Effector CD8-positive, alpha-beta T cell (primary cell): ENCODE measurements around the gene ALKBH5.

Experiments
- DNase-seq: peaks from one replicate; lab custom pipeline; 2025; lab: John Stamatoyannopoulos, UW

ALKBH5 gene

DNA sequence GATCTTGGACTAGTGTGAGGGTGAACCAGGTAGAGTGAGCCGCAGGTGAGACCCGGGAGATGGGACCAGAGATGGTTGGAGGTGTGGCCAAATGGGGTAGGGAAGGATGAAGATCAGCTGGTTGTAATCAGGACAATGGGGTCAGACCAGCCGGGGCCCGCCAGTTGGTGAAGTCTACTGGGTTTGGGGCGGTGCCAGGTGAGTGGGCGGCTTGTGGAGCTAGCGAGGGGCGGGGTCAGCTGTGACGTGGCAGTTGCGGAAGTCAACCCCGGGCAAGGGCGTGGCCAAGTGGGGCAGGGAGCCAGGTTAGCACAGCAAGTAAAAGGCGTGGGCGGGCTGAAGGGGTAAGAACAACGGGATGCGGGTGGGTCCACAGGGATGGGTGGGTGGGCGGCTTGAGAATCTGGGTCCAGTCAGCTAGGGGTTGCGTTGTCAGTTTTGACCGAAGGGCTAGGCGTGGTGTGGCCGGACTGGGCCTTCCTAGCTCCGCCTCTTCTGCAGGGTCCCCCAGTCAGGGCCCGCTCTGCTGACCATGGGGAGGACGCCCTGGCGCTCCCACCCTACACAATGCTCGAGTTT lies 25.5 kb upstream of the ALKBH5 start:
- DNase-seq: peak; percentile 83

GRCh38 chr17:18159551-18160120 lies 24.0 kb upstream of the ALKBH5 start:
- DNase-seq: no peak

DNA sequence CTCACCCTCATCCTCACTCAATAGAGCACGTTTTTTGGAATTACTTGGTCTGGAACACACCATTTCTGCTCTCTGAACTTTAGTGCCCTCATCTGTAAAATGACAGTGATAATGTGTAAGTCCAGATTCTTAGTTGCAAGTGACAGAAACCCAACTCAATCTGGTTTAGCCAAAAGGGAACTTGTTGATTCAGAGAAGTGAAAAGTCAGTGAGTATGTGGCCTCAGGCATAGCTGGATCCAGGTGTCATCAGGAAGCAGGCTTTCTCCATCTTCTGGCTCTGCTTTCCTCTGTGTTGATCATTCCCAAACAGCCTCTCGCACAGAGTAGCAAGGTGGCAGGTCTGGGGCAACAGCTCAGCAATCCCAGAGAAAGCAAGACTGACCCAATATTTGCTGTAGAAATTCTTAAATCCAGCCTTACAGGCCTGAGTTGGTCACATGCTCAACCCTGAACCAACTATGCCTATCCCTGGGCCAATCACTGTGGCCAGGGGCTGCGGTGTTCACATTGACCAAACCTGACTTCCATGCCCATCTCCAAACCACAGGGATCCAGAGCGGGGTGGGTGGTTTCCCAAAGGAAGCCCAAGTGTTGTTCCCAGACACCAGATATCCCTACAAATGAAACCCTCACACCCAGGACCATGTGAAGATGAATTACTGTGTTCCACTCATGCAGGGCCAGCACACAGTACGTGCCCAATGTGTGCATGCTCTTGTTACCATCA lies 23.3 kb upstream of the ALKBH5 start:
- no peak for DNase-seq

DNA sequence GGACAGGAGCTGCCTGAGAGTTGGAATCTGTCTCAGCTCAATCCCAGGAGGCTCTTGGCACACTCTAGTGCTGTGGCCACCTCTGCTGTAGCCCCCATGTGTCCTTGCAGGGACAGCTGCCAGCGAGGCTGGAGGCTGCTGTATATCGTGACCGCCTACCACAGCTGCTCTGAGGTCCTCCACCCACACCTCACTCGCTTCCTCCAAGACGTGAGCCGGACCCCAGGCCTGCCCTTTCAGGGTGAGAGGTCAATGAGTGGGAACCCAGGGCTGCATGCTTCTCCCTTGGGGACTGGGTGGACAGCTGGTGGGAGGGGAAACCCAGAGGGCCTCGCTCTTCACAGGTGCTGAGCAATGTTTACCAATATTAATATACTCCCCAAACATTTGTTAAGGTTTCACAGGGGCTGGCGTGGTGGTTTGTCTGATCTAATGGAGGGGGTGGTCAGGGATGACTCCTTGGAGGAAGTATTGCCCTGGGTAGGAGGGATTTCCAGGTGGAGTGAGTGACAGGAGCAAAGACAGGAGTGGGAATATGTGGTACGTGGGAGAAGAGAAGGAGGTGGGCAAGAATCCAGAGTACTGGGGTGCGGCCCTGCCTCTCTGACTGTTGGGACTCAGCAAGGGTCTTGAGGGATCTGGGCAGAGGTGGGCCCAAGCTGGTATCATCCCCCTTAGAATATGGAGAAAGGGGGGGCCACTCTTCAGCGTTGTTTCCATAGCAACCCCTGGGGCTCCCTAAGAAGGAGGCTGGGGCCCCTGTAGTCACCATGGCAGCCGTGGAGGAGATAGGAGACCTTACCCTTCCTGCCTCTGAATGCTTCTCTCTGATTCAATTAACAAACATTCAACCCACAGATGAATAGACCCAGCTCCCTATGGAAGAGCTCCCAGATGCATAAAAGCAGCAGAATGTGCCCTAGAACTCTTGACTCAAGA lies 22.2 kb upstream of the ALKBH5 start:
- DNase-seq: no peak

- no peak for DNase-seq
Measured at GRCh38 chr17:18163547-18163946, 20.1 kb upstream of the ALKBH5 start.

GRCh38 chr17:18166894-18167293 lies 16.7 kb upstream of the ALKBH5 start:
- DNase-seq: no peak

DNA sequence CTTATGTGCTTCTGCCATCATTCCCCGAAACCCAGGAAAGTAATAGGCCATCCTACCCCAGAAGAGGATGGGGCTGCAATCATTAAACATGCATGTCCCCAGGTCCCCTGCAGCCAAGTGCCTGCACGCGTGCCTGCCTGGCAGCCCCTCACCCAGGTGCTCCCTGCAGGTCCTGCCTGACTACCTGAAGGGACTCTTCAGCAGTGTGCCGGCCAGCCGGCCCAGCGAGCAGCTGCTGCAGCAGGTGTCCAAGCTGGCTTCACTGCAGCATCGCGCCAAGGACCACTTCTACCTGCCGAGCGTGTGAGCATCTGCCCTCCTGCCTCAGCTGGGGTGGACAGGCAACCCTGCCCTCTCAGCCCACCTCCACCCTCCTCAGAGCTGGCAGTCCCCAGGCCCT lies 16.2 kb upstream of the ALKBH5 start:
- DNase-seq: no peak

- no peak for DNase-seq
Measured at GRCh38 chr17:18172531-18173278, 10.9 kb upstream of the ALKBH5 start.

DNA sequence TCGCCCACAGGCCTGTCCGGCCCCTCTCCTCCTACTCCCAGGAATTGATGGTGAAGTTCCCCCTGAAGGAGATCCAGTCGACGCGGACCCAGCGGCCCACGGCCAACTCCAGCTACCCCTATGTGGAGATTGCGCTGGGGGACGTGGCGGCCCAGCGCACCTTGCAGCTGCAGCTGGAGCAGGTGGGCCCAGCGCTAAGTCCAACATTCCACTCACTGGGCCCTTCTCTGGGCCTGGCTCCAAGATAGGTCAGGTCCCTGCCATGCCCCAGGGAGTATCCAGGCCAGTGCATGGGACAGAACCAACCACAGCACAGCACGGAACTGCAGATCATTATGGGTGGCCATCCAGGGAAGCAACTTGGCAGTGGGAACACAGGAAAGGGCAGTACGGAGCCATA lies 9.9 kb upstream of the ALKBH5 start:
- DNase-seq: no peak

- no peak for DNase-seq
Measured at GRCh38 chr17:18176176-18176575, 7.5 kb upstream of the ALKBH5 start.

DNA sequence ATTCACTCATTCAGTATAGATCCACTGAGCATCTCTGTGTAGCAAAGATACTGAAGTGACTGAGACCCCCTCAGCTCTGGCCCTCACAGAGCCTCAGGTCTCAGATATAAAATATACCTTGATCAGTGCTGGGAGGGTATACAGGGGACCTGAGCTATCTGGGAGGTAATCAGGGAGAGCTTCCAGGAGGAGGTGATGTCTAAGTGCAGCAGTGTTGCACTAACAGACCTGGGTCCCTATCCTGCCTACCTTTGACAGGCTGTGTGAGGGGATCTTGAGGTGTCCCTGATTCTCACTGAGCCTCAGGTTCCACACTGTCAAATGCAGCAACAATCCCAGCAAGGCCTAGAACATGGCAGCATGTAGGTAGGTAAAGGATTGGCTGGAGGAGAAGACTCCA lies 6.5 kb upstream of the ALKBH5 start:
- DNase-seq: no peak

DNA sequence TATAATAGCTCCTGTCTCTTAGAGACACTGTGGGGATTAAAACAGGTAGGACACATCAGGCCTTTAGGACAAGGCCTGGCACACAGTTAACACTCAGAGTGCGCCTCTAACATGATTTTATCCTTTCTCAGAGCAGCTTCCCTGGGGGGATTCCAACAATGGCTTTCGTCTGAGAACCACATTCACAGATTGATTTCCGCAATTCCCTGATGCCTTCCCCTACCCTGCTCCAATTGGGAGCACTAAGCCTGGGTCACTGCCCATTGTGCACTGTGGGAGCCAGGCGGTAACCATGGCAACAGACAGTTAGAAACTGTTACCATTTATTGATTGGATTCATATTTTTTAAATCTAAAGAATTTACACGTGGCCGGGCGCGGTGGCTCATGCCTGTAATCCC lies 5.9 kb upstream of the ALKBH5 start:
- DNase-seq: no peak

GRCh38 chr17:18179196-18179595 lies 4.4 kb upstream of the ALKBH5 start:
- DNase-seq: no peak

- no peak for DNase-seq
Measured at GRCh38 chr17:18179804-18180203, 3.8 kb upstream of the ALKBH5 start.

- DNase-seq: no peak
Measured at GRCh38 chr17:18181358-18181757, 2.3 kb upstream of the ALKBH5 start.

GRCh38 chr17:18182110-18182977 lies 1.3 kb upstream of the ALKBH5 start:
- no peak for DNase-seq

- DNase-seq: peak; percentile 71
Measured at GRCh38 chr17:18182978-18183333, 672 bp upstream of the ALKBH5 start.

DNA sequence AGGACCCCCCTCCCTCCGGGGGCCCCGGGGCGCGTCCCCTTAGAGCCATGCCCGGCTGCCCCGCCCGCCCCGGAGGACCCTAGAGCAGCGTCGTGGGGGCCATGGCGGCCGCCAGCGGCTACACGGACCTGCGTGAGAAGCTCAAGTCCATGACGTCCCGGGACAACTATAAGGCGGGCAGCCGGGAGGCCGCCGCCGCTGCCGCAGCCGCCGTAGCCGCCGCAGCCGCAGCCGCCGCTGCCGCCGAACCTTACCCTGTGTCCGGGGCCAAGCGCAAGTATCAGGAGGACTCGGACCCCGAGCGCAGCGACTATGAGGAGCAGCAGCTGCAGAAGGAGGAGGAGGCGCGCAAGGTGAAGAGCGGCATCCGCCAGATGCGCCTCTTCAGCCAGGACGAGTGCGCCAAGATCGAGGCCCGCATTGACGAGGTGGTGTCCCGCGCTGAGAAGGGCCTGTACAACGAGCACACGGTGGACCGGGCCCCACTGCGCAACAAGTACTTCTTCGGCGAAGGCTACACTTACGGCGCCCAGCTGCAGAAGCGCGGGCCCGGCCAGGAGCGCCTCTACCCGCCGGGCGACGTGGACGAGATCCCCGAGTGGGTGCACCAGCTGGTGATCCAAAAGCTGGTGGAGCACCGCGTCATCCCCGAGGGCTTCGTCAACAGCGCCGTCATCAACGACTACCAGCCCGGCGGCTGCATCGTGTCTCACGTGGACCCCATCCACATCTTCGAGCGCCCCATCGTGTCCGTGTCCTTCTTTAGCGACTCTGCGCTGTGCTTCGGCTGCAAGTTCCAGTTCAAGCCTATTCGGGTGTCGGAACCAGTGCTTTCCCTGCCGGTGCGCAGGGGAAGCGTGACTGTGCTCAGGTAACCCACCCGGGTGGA lies 759 bp downstream of the ALKBH5 start:
- DNase-seq: peak; percentile 63

DNA sequence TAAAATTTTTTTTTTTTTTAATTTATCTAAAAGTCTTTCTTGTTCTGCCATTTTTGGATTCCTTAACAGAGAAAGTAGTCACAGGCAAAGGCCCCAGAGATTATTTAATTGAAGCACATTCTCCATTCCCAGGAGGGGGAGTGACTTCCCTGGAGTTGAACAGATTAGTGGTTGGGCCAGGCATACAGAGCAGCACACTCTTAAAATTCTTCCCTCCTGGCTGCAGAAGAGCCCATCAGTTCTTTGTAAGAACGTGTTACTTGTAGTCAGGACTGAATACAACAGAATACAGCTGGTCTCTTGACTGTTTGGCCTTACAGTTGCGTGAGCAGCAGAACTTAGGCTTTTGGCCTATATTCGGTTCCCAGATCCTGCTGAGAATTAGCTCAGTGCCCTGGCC lies 1.8 kb downstream of the ALKBH5 start:
- no peak for DNase-seq
